ENCODE measurements around the gene ALDH7A1.

DNA sequence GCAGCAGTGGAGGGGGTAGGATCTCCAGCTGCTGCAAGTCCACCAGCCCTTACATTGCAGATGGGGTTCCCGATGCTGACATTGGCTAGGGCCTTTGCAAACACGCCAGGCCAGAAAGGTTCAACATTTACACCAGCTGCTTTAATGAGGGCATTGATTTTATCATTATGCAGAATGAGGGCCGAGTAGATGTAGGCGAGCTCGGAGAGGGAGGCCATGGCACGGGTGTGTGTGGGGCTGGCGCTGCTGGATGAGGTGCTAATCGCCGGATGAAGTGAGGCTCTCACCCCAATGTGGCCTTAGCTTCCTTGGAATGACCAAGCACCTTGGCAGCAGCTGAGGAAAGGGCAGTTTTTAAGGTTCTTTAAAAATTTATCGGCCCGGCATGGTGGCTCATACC lies 33.1 kb upstream of the ALDH7A1 start:
- TF ChIP-seq, protein P1, sequence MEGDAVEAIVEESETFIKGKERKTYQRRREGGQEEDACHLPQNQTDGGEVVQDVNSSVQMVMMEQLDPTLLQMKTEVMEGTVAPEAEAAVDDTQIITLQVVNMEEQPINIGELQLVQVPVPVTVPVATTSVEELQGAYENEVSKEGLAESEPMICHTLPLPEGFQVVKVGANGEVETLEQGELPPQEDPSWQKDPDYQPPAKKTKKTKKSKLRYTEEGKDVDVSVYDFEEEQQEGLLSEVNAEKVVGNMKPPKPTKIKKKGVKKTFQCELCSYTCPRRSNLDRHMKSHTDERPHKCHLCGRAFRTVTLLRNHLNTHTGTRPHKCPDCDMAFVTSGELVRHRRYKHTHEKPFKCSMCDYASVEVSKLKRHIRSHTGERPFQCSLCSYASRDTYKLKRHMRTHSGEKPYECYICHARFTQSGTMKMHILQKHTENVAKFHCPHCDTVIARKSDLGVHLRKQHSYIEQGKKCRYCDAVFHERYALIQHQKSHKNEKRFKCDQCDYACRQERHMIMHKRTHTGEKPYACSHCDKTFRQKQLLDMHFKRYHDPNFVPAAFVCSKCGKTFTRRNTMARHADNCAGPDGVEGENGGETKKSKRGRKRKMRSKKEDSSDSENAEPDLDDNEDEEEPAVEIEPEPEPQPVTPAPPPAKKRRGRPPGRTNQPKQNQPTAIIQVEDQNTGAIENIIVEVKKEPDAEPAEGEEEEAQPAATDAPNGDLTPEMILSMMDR (IDR thresholded peaks at IDR 0.05), result no peak
- no peak for TF ChIP-seq POLR2AphosphoS5 (IDR thresholded peaks at IDR 0.05; ENCODE audit: insufficient read depth in 1 of 2, low read depth in 1 of 2)
- no peak for TF ChIP-seq POLR2A (IDR thresholded peaks at IDR 0.05)

All from vagina (tissue), 2 donors.